Activated CD4-positive, alpha-beta T cell treated with anti-CD3 and anti-CD28 coated beads, Interleukin-2, Interleukin-6, amounts not matched to agents 100 ng/mL and 50 ng/mL, durations not matched to agents 16 hours and 8 hours (primary cell): ENCODE results near the gene GCA.

Source experiments
- DNase-seq: peaks from one replicate; pipeline ENCODE4 v3.0.0-alpha.2; 2020

Gene GCA

GRCh38 chr2:162328424-162329157, 15.3 kb upstream of the GCA start:
- DNase-seq, result no peak

GRCh38 chr2:162330881-162331280, 13.1 kb upstream of the GCA start:
- DNase-seq, result no peak

- DNase-seq, result no peak
These were observed 10.0 kb upstream of the GCA start for GRCh38 chr2:162333968-162334367.

GRCh38 chr2:162337868-162338267, 6.1 kb upstream of the GCA start:
- DNase-seq, result no peak

GRCh38 chr2:162340822-162341221, 3.1 kb upstream of the GCA start:
- DNase-seq, result no peak

GRCh38 chr2:162342321-162342720, 1.6 kb upstream of the GCA start:
- DNase-seq, result no peak

- no peak for DNase-seq
These were observed 1.1 kb upstream of the GCA start for GRCh38 chr2:162342841-162343240.

GRCh38 chr2:162343492-162343823, 474 bp upstream of the GCA start:
- DNase-seq, result no peak

GRCh38 chr2:162344617-162344950, 652 bp downstream of the GCA start:
- DNase-seq, result no peak

- no peak for DNase-seq
These were observed 21.5 kb downstream of the GCA start for GRCh38 chr2:162365392-162365791.

- no peak for DNase-seq
These were observed 24.6 kb downstream of the GCA start for GRCh38 chr2:162368494-162368893.

- DNase-seq, result no peak
These were observed 25.6 kb downstream of the GCA start for GRCh38 chr2:162369551-162369950.

GRCh38 chr2:162370931-162371330, 27.0 kb downstream of the GCA start:
- no peak for DNase-seq

- no peak for DNase-seq
These were observed 28.9 kb downstream of the GCA start for GRCh38 chr2:162372818-162373217.

GRCh38 chr2:162379719-162380580, 36.0 kb downstream of the GCA start:
- DNase-seq, result no peak

GRCh38 chr2:162381851-162382250, 37.9 kb downstream of the GCA start:
- DNase-seq, result no peak

- DNase-seq, result no peak
These were observed 38.3 kb downstream of the GCA start for GRCh38 chr2:162382278-162382677.

- DNase-seq, result no peak
These were observed 41.6 kb downstream of the GCA start for GRCh38 chr2:162385536-162385935.

GRCh38 chr2:162390801-162391200, 46.9 kb downstream of the GCA start:
- no peak for DNase-seq

GRCh38 chr2:162400336-162400735, 56.4 kb downstream of the GCA start:
- no peak for DNase-seq

- DNase-seq, result no peak
These were observed 57.9 kb downstream of the GCA start for GRCh38 chr2:162401871-162402270.

- no peak for DNase-seq
These were observed 60.0 kb downstream of the GCA start for GRCh38 chr2:162403884-162404283.
